Endothelial cell of umbilical vein (primary cell): ENCODE data around the gene ACTL7A. TPM values are rescaled to one million over a fixed set of nuclear protein-coding genes. Genes with fewer than 3 reads are reported as not detected.

Experiments
- BruUV-seq: library from RNA; stranded (reverse); fragments of 400-500 nt; replicated peaks from 2 replicates; lab custom pipeline; 2021; lab: Mats Ljungman, UMichigan
- CTCF ChIA-PET: fragments of 300-600, 350-600 bp; sonication (Branson Sonifier 250); formaldehyde crosslinking; loops from one replicate; lab custom pipeline; 2021; ENCODE audit warnings: antibody characterized with exemption, inconsistent platforms; lab: Charles Lee
- POLR2A ChIA-PET: fragments of 300-600, 350-600 bp; sonication (Branson Sonifier 250); formaldehyde crosslinking; loops from one replicate; lab custom pipeline; 2021; ENCODE audit warnings: antibody characterized with exemption, inconsistent platforms; lab: Charles Lee
- DNase-seq: peaks from one replicate; pipeline ENCODE4 v3.0.0-alpha.2; 2011; ENCODE audit warnings: low read depth, low spot score
- FAIRE-seq: peaks from 2 replicates; lab custom pipeline; 2011; peaks lifted over from hg19 to GRCh38; lab: Jason Lieb, UNC
- H2AFZ ChIP-seq: 2 replicates; pipeline ENCODE4 v1.6.0; 2012; ENCODE audit warnings: low read depth, low read length, control low read depth, inconsistent platforms
- H3K27ac ChIP-seq: 2 replicates; pipeline ENCODE4 v1.5.1; 2011; ENCODE audit warnings: low read depth, mild to moderate bottlenecking, control low read depth, low read length, moderate library complexity; ENCODE audit not compliant: insufficient read depth
- H3K27me3 ChIP-seq, 2 experiments: 2 replicates each; pipeline versions ENCODE4 v1.6.0 to v1.6.1; 2011; ENCODE audit warnings: low read length in 2 of 2, mixed read lengths in 1 of 2; ENCODE audit not compliant: control insufficient read depth in 2 of 2, insufficient read depth in 2 of 2
- H3K36me3 ChIP-seq, 2 experiments: 2 replicates in 1 of 2; 3 replicates in 1 of 2; pipeline ENCODE4 v1.5.1; 2011; ENCODE audit warnings: low read length in 2 of 2, mild to moderate bottlenecking in 1 of 2, moderate library complexity in 1 of 2; ENCODE audit not compliant: control insufficient read depth in 2 of 2, insufficient read depth in 2 of 2; ENCODE audit errors: extremely low read depth in 1 of 2
- H3K4me1 ChIP-seq: 3 replicates; pipeline ENCODE4 v1.5.1; 2011; ENCODE audit warnings: mild to moderate bottlenecking, low read length; ENCODE audit not compliant: control insufficient read depth, insufficient read depth; ENCODE audit errors: extremely low read depth
- H3K4me2 ChIP-seq: 2 replicates; pipeline ENCODE4 v1.6.1; 2011; ENCODE audit warnings: low read length, control low read depth, mixed read lengths; ENCODE audit not compliant: insufficient read depth
- H3K4me3 ChIP-seq, 3 experiments: fragments of 200-600 bp in 1 of 3; sonication (generic), shearing (Covaris generic) in 1 of 3; replicated peaks in 1 of 3; 2 replicates each; pipeline ENCODE4 v1.5.1; 2011 to 2016; ENCODE audit warnings: control low read depth in 3 of 3, low read length in 3 of 3, mild to moderate bottlenecking in 2 of 3, inconsistent platforms in 1 of 3, low read depth in 1 of 3, moderate library complexity in 1 of 3; ENCODE audit not compliant: insufficient read depth in 1 of 3
- H3K79me2 ChIP-seq: 2 replicates; pipeline ENCODE4 v1.6.0; 2012; ENCODE audit warnings: low read length, inconsistent platforms; ENCODE audit not compliant: control insufficient read depth, insufficient read depth
- H3K9ac ChIP-seq: replicated peaks from 2 replicates; pipeline ENCODE3; 2011; ENCODE audit warnings: low read length, control low read depth; ENCODE audit not compliant: insufficient read depth; ENCODE audit errors: extremely low read depth
- H3K9me1 ChIP-seq: replicated peaks from 3 replicates; pipeline ENCODE4 v1.6.0; 2011; ENCODE audit warnings: mild to moderate bottlenecking, low read length; ENCODE audit not compliant: control insufficient read depth, insufficient read depth; ENCODE audit errors: extremely low read depth
- H3K9me3 ChIP-seq: replicated peaks from 2 replicates; pipeline ENCODE4 v1.5.1; 2012; ENCODE audit warnings: low read length, inconsistent platforms; ENCODE audit not compliant: control insufficient read depth, insufficient read depth
- H4K20me1 ChIP-seq: replicated peaks from 2 replicates; pipeline ENCODE3; 2011; ENCODE audit warnings: mild to moderate bottlenecking, low read length; ENCODE audit not compliant: control insufficient read depth, insufficient read depth; ENCODE audit errors: extremely low read depth
- CTCF ChIP-seq, 2 donors: IDR thresholded peaks; 1 replicate in 1 of 2; 2 replicates in 1 of 2; pipeline ENCODE4 v1.5.1; 2011; ENCODE audit warnings: low read length in 2 of 2, mild to moderate bottlenecking in 2 of 2, moderate library complexity in 2 of 2, control low read depth in 1 of 2, inconsistent platforms in 1 of 2, low read depth in 1 of 2; ENCODE audit not compliant: insufficient read depth in 1 of 2; ENCODE audit errors: extremely low read depth in 1 of 2
- EZH2 ChIP-seq: IDR thresholded peaks from 2 replicates; pipeline ENCODE4 v1.6.1; 2012; ENCODE audit warnings: borderline replicate concordance, low read depth, mild to moderate bottlenecking, moderate library complexity, low read length, inconsistent platforms; ENCODE audit not compliant: severe bottlenecking
- FOS ChIP-seq: IDR thresholded peaks from 2 replicates; pipeline ENCODE4 v1.6.1; 2011; ENCODE audit warnings: mild to moderate bottlenecking, low read length, moderate library complexity, borderline replicate concordance; ENCODE audit not compliant: insufficient read depth
- GATA2 ChIP-seq: IDR thresholded peaks from 2 replicates; pipeline ENCODE4 v1.7.0; 2011; ENCODE audit warnings: low read depth, mild to moderate bottlenecking, moderate library complexity, mixed read lengths, low read length; ENCODE audit not compliant: insufficient read length, insufficient read depth
- JUN ChIP-seq: IDR thresholded peaks from 2 replicates; pipeline ENCODE4 v1.6.1; 2011; ENCODE audit warnings: borderline replicate concordance, low read depth; ENCODE audit not compliant: insufficient read length, insufficient read depth
- MAX ChIP-seq: IDR thresholded peaks from 2 replicates; pipeline ENCODE4 v1.6.1; 2011; ENCODE audit not compliant: insufficient read depth, insufficient read length
- MYC ChIP-seq: IDR thresholded peaks from one replicate; pipeline ENCODE4 v1.6.1; 2011; ENCODE audit warnings: mild to moderate bottlenecking, low read depth, low read length
- POLR2A ChIP-seq: IDR thresholded peaks from 2 replicates; pipeline ENCODE4 v1.6.1; 2012; ENCODE audit warnings: low read depth, mild to moderate bottlenecking, control low read depth, low read length
- POLR2AphosphoS5 ChIP-seq: IDR thresholded peaks from 2 replicates; pipeline ENCODE4 v1.6.1; 2012; ENCODE audit warnings: low read depth, mild to moderate bottlenecking, control low read depth, low read length, moderate library complexity; ENCODE audit not compliant: insufficient read depth
- dilution Hi-C: fragments of 300-500 bp; cut with MboI; formaldehyde crosslinking; loops from one replicate; pipeline ENCODE4 v1.15.0; 2019; ENCODE audit warnings: low sequenced_read_pairs; ENCODE audit not compliant: extremely low pct_ligation_motif_present
- intact Hi-C: fragments of 100-400 bp; cut with micrococcal nuclease; formaldehyde crosslinking; loops from one replicate; pipeline ENCODE4 v1.10.0; 2022
- polyA plus RNA-seq, 4 experiments: library from polyadenylated mRNA; depleted of rRNA in 3 of 4; stranded (reverse) in 3 of 4; unstranded in 1 of 4; fragments of >200 nt; gene quantifications; 2 replicates each; pipeline versions ENCODE4 v1.2.1 to v1.2.3, GENCODE V29; 2011 to 2012; ENCODE audit warnings: missing spikeins in 1 of 4
- total RNA-seq: library from RNA; stranded (reverse); gene quantifications from 2 replicates; pipeline ENCODE4 v1.2.3, GENCODE V29; 2021

The ACTL7A gene
- total and polyA plus RNA-seq, 2 donors (not counting 3 experiments of a cell fraction or from before 2014, with no cell fraction given), result not detected

- no peaks in the 10 kb centered on the region for H3K9me3 ChIP-seq
- CTCF ChIA-PET, result interaction anchor here (1.0 kb wide), 1 partner anchor 1411 kb away, joined by 3 read pairs; no protein-coding TSS in a partner anchor
- dilution Hi-C loops, result no loop called here
- H4K20me1 ChIP-seq, result no peaks in the 10 kb centered on the region
- H3K79me2 ChIP-seq, result no peaks in the 10 kb centered on the region
- no peak overlapping the region for H3K9ac ChIP-seq
- H3K36me3 ChIP-seq, result no peaks in the 10 kb centered on the region
- no TSS peak for BruUV-seq
- intact Hi-C loops, result no loop called here
- FAIRE-seq, result no peak
- no peak overlapping the region for H3K4me3 ChIP-seq
- H2AFZ ChIP-seq, result no peak overlapping the region
- H3K27me3 ChIP-seq, result no peaks in the 10 kb centered on the region
- H3K4me2 ChIP-seq, result no peak overlapping the region
- no peaks in the 10 kb centered on the region for H3K9me1 ChIP-seq
- peaks cover 8% of the 10 kb centered on the region for H3K4me1 ChIP-seq
- POLR2A ChIA-PET, result no interaction called here
- TF ChIP-seq GATA2 (no peak), MYC (no peak), MAX (no peak), CTCF (IDR thresholded peaks at IDR 0.05; ENCODE audit: extremely low read depth in 1 of 2, insufficient read depth in 1 of 2, low read depth in 1 of 2, low read length in 2 of 2) (no peak), JUN (no peak), FOS (no peak), POLR2AphosphoS5 (no peak), EZH2 (no peak), POLR2A (no peak)
- H3K27ac ChIP-seq, result no peak overlapping the region
- DNase-seq, result no peak
Measured at GRCh38 chr9:108836319-108836718, 25.7 kb upstream of the ACTL7A start.
